Mucosa of stomach (tissue), 1 donor: ENCODE data around the gene ITGA6.

Experiments
- H3K27me3 ChIP-seq: one replicate; pipeline ENCODE4 v1.7.0; 2013; ENCODE audit warnings: mild to moderate bottlenecking, low read length; ENCODE audit not compliant: control insufficient read depth, insufficient read depth
- H3K36me3 ChIP-seq: one replicate; pipeline ENCODE4 v1.7.0; 2013; ENCODE audit warnings: low read length; ENCODE audit not compliant: control insufficient read depth, insufficient read depth
- H3K4me1 ChIP-seq: one replicate; pipeline ENCODE4 v1.7.0; 2013; ENCODE audit warnings: mild to moderate bottlenecking, low read length; ENCODE audit not compliant: control insufficient read depth, insufficient read depth
- H3K4me3 ChIP-seq: one replicate; pipeline ENCODE4 v1.7.0; 2013; ENCODE audit warnings: low read length
- H3K9ac ChIP-seq: one replicate; pipeline ENCODE4 v1.7.0; 2013; ENCODE audit warnings: mild to moderate bottlenecking, low read length, moderate library complexity
- H3K9me3 ChIP-seq: one replicate; pipeline ENCODE4 v1.7.0; 2013; ENCODE audit warnings: mild to moderate bottlenecking, low read length, moderate library complexity; ENCODE audit not compliant: control insufficient read depth
- donor health status: Pancreatic carcinoma.

The ITGA6 gene

DNA sequence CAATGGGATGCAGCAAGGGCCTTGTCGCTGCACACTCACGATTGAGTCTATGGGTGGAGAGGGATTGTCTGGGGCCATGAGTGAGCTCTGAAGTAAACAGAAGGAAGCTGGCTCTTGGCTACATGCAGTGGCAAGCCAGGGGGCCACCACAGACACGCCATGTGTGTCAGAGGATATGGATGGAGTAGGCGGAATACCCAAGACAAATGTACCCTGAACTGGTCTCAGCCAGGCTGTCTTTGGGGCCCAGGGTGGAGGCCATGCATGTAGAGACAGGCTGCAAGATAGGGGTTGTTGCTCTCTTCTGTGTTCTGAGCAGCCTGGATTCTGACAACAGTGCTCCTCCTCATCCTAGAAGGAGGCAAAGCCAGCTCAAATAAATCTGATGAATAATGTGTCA, 24.0 kb upstream of the ITGA6 start:
- Histone ChIP-seq H3K36me3 (no peaks in the 10 kb centered on the region), H3K9me3 (no peaks in the 10 kb centered on the region), H3K4me1 (peaks cover 2% of the 10 kb centered on the region), H3K9ac (no peak overlapping the region), H3K4me3 (no peak overlapping the region), H3K27me3 (no peaks in the 10 kb centered on the region)

DNA sequence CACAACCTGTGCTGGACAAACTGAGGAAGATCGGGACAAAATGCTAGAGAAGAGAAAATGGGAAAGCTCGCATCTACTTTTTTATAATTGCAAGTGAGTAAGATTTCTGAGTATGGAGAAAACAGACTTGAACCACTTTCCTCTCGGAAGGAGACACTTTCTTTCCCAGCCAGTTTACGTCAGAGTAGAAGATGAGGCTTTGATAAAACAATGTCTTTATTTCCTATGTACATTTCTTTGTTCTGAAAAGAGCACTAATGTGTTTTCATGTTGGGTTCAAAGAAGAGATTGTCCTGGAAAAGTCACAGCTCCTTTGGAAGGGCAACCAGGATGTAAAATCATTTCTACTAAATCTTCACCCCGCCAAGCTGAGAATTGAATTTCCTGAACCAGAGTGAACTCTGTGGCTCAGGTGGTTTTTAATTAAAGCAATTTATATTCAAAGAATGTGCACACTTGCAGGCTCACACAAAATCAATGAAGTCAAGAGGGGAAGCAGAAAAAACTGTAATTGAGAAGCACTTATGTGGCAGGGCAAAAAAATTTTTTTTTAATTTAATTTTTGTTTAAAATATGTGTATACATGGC, 23.4 kb upstream of the ITGA6 start:
- Histone ChIP-seq H3K4me3 (no peak overlapping the region), H3K36me3 (no peaks in the 10 kb centered on the region), H3K9me3 (no peaks in the 10 kb centered on the region), H3K27me3 (no peaks in the 10 kb centered on the region), H3K4me1 (peaks cover 8% of the 10 kb centered on the region), H3K9ac (no peak overlapping the region)

DNA sequence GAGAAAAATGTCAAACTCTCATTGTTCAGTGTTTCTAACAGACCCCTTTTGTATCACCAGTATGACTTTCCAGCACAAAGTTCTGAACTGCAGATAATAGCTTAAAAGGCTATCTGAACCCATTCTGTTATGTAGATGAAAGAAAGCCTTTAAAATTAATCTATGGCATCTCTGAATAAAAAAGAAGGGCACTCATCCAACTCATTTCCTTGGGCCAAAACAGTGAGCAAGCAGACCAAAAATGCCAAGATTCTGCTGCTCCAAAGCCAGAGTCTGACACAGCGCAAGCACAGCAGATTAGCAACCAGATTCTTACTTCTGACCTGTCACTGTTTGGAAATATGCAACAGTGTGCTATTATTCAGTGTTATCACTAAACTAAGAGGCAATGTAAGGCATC, 22.6 kb upstream of the ITGA6 start:
- Histone ChIP-seq H3K36me3 (no peaks in the 10 kb centered on the region), H3K27me3 (no peaks in the 10 kb centered on the region), H3K9ac (no peak overlapping the region), H3K4me1 (peaks cover 16% of the 10 kb centered on the region), H3K9me3 (no peaks in the 10 kb centered on the region), H3K4me3 (no peak overlapping the region)

DNA sequence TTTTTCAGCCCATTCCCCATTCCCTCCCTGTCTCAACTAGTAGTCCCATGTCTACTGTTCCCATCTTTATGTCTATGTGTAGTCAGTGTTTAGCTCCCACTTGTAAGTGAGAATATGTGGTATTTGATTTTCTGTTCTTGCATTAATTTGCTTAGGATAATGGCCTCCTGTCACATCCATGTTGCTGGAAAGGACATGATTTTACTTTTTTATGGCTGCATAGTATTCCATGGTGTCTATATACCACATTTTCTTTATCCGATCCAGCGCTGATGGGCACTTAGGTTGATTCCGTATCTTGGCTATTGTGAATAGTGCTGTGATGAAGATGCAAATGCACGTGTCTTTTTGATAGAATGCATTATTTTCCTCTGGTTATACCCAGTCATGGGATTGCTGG, 21.7 kb upstream of the ITGA6 start:
- no peaks in the 10 kb centered on the region for H3K27me3 ChIP-seq
- no peaks in the 10 kb centered on the region for H3K9me3 ChIP-seq
- H3K9ac ChIP-seq = no peak overlapping the region
- H3K4me3 ChIP-seq = no peak overlapping the region
- no peaks in the 10 kb centered on the region for H3K36me3 ChIP-seq
- peaks cover 17% of the 10 kb centered on the region for H3K4me1 ChIP-seq

DNA sequence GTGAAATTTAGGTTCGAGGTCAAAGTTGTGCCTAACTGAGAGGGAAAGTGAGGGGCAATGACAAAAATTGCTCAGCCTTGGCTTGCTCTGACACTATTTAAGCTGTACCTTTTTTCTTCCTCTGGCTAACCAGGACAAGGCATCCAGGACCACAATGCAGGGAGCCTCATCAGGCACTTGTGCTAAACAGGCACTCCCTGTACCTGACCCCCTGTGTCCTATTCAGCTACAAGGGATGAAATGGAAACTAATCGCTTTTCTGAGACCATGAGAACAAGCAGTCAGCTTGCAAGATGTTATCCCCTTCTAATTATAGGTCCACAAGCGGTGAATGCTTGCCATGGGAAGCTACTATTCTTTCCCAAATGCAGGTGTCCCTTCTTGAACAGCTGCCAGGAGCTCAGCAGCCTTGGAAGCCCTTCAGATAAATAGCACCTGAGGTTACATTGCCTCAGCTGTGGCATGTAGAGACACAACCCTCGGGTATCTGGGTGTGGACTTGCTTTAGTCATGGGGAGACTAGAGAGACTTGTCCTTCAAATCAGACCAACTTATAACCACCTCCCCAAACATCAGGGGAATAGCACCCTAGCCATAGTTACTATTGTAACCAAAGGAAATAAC, 19.1 kb upstream of the ITGA6 start:
- Histone ChIP-seq H3K9ac (no peak overlapping the region), H3K9me3 (no peaks in the 10 kb centered on the region), H3K4me1 (peaks cover 17% of the 10 kb centered on the region), H3K27me3 (no peaks in the 10 kb centered on the region), H3K36me3 (no peaks in the 10 kb centered on the region), H3K4me3 (no peak overlapping the region)

DNA sequence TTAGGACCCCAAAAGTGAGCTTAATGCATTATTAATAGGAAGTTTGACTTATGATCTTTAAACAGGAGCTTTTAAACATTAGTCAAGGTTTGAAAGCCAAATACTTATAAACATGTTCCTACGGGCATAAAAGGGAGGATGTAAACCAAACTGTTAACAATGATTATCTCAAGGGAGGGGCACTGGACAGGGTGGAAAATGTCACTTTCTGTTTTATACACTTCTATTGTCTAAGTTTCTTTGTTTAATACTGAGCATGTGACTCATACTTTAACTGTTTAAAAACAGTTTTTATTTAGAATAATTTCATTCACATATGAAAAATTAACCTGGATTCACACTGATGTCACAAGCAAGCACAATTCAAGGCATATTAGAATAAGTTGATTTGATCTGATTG, 18.3 kb upstream of the ITGA6 start:
- Histone ChIP-seq H3K4me1 (peaks cover 17% of the 10 kb centered on the region), H3K36me3 (no peaks in the 10 kb centered on the region), H3K4me3 (no peak overlapping the region), H3K9me3 (no peaks in the 10 kb centered on the region), H3K27me3 (no peaks in the 10 kb centered on the region), H3K9ac (no peak overlapping the region)

DNA sequence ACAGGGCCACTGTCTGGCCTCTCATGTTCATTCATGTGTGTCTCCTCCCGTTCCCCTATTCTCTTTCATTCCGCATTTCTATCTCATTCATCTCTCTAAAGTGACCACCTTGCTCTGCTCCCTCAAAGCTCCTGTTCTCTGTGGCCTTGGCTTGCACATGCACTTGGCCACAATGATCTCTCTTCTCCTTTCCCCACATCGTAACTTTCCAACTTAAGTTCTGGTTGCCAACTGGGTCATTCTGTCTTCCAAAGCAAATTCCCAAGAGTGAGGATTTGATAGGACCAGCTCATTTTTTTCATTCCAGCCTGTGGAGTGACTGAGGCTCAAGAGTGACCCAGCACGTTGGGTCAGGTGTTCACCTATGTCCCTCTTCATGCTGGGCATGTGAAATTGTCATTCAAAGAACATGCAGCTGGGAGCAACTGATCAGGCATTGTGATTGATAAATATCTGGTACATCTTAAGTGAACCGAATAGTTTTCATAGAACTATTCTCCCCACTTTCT, 14.3 kb upstream of the ITGA6 start:
- Histone ChIP-seq H3K4me3 (no peak overlapping the region), H3K36me3 (no peaks in the 10 kb centered on the region), H3K27me3 (no peaks in the 10 kb centered on the region), H3K4me1 (peaks cover 33% of the 10 kb centered on the region), H3K9me3 (no peaks in the 10 kb centered on the region), H3K9ac (no peak overlapping the region)

DNA sequence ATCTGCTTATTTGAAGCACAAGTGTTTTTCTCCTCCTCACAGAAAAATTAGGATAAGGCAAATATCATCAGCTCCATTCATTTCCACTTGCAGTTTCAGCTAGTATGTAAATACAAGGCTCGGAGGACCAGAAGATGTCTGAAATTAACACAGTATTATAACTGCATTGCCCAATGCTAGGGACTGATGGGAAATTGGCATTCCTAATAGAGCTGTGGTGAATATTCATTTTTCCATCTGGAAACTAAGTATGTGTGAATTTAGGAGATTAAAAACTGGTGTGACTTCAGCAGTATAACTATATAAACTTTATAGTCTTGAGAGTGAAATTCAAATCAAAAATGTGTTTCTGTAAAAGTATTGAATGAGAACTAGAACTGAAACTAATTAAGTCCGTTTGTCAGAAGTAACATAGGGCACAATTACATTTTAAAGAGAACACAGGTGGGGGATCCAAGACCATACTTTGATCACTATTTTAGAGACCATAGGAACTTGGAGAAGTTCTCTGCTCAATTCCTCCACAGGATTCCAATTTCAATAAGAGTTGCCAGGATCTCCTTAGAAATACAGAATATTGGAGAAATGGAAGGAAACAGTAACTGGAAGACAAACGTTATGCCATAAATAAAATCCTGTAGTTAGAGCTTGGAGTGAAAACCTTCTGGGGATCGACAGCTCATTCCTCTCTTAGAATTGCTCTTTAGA, 12.1 kb upstream of the ITGA6 start:
- Histone ChIP-seq H3K27me3 (no peaks in the 10 kb centered on the region), H3K4me1 (peaks cover 17% of the 10 kb centered on the region), H3K9ac (no peak overlapping the region), H3K4me3 (no peak overlapping the region), H3K9me3 (no peaks in the 10 kb centered on the region), H3K36me3 (no peaks in the 10 kb centered on the region)

DNA sequence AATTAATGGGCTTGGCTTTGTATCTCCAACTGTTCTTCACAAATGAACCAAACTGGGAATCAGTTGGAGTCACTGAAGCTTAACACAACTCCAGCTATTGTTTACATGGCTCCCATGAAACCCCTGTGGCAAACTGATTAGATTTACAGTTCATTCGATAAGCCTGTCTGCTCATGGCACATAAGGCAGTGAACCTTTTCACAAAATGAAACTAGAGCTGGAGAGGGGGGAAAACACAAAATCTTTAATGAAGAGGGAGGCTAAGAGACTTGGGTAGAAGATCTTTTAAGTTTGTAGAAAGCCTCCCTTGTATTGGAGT, 11.6 kb upstream of the ITGA6 start:
- no peaks in the 10 kb centered on the region for H3K9me3 ChIP-seq
- H3K9ac ChIP-seq = no peak overlapping the region
- no peak overlapping the region for H3K4me3 ChIP-seq
- H3K27me3 ChIP-seq = no peaks in the 10 kb centered on the region
- peaks cover 17% of the 10 kb centered on the region for H3K4me1 ChIP-seq
- no peaks in the 10 kb centered on the region for H3K36me3 ChIP-seq

DNA sequence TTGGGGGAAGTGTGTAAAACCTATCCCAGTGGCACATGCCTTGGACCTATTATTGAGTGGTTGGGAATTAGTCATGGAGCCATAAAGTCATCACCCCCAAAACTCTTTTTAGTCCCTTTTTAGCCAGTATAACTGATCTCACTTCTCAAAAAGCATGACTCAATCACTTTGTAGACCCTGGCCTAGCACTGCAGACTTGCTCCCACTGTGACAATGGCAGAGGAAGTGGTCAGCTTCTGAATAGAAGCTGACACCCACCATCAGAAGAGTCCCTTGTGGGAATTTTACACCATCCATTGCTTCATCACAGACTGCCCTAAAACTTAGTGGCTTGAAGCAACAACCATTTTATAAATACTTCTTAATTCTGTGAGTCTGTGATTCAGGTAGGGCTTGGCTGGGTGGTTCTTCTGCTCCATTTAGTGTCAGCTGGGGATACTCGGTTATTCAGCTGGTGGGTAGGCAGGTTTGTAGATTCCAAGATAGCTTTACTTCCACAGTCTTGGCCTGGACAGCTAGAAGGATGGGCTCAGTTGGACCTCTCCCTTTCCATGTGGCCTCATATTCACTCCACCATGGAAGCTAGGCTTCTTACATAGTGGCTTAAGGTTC, 10.8 kb upstream of the ITGA6 start:
- no peaks in the 10 kb centered on the region for H3K27me3 ChIP-seq
- peaks cover 17% of the 10 kb centered on the region for H3K4me1 ChIP-seq
- H3K36me3 ChIP-seq = no peaks in the 10 kb centered on the region
- H3K4me3 ChIP-seq = peak overlapping the region; percentile 12
- no peak overlapping the region for H3K9ac ChIP-seq
- no peaks in the 10 kb centered on the region for H3K9me3 ChIP-seq

DNA sequence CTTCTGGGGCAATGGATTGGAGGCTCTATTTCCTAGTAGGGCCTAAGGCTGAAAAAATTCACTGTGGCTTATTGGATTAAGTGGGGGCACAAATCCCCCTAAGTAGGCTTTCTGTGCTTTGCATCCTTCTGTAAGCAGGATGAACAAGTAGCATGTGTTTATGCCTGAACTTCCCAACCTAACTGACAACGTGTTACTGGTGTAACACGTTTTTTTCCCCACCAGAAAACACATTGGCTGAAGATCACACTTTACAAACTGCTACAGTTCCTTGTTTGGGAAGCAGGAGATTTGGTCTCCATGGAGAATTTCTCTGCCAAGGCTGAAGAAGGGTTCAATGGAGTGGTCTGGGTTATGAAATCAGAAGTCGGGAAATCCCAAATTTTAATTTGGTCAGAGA, 7.2 kb upstream of the ITGA6 start:
- H3K4me3 ChIP-seq = no peak overlapping the region
- no peaks in the 10 kb centered on the region for H3K27me3 ChIP-seq
- H3K36me3 ChIP-seq = no peaks in the 10 kb centered on the region
- no peaks in the 10 kb centered on the region for H3K9me3 ChIP-seq
- peaks cover 15% of the 10 kb centered on the region for H3K4me1 ChIP-seq
- no peak overlapping the region for H3K9ac ChIP-seq

DNA sequence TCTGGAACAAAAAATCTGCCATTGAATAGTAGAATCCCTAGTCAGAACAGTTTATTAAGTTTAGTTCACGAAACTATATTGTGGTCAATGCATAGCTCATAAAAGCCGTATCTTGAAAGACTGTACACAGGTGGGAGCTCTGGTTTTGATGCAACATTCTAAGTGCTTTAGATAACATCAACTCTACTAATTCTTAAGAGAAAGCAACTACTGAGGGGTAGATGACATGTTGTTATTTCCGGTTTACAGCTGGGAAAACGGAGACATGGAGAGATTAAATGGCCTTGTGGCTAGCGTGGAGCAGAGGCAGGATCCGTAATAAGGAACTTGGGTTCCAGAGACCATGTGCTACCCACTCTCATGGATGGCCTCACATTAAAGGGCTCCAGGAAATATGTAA, 4.2 kb upstream of the ITGA6 start:
- Histone ChIP-seq H3K4me1 (peaks cover 4% of the 10 kb centered on the region), H3K9me3 (no peaks in the 10 kb centered on the region), H3K36me3 (no peaks in the 10 kb centered on the region), H3K27me3 (no peaks in the 10 kb centered on the region), H3K9ac (no peak overlapping the region), H3K4me3 (no peak overlapping the region)
